Uterus (tissue), 4 donors: Measurements from ENCODE around the gene CHST8. TPM values are rescaled to one million over a fixed set of nuclear protein-coding genes. Genes with fewer than 3 reads are reported as not detected.

Experiments
- DNase-seq, 2 donors: peaks; one replicate each; pipeline ENCODE4 v3.0.0-alpha.2; 2019 to 2020
- H3K27ac ChIP-seq, 2 donors: fragments of 200-600 bp; sonication (generic); 1 replicate in 1 of 2; 2 replicates in 1 of 2; pipeline ENCODE4 v1.5.1; 2016 to 2018
- H3K27me3 ChIP-seq, 2 donors: fragments of 200-600 bp; sonication (generic); one replicate each; pipeline ENCODE4 v1.5.1; 2018 to 2019; ENCODE audit warnings: control low read depth in 1 of 2
- H3K36me3 ChIP-seq, 2 donors: fragments of 200-600 bp; sonication (generic); one replicate each; pipeline ENCODE4 v1.5.1; 2019; ENCODE audit warnings: control low read depth in 1 of 2
- H3K4me1 ChIP-seq, 2 donors: fragments of 200-600 bp; sonication (generic); one replicate each; pipeline ENCODE4 v1.5.1; 2018 to 2019; ENCODE audit warnings: control low read depth in 1 of 2
- H3K4me3 ChIP-seq, 2 donors: fragments of 200-600 bp; sonication (generic); 1 replicate in 1 of 2; 2 replicates in 1 of 2; pipeline ENCODE4 v1.5.1; 2018 to 2019; ENCODE audit warnings: mild to moderate bottlenecking in 1 of 2
- H3K9me3 ChIP-seq, 2 donors: fragments of 200-600 bp; sonication (generic); one replicate each; pipeline ENCODE4 v1.5.1; 2019; ENCODE audit warnings: control low read depth in 1 of 2
- POLR2A ChIP-seq, 2 donors: fragments of 450-650 bp; IDR thresholded peaks; one replicate each; pipeline ENCODE4 v1.6.1; 2016; ENCODE audit warnings: antibody characterized with exemption in 2 of 2, mild to moderate bottlenecking in 1 of 2, moderate library complexity in 1 of 2
- intact Hi-C: fragments of 100-400 bp; cut with DNase I; formaldehyde crosslinking; loops from one replicate; pipeline ENCODE4 v1.15.1; 2023; ENCODE audit warnings: low total_unique reads
- total RNA-seq, 4 donors: library from RNA; depleted of rRNA in 3 of 4; stranded (reverse); fragments of >200 nt in 3 of 4; gene quantifications; one replicate each; pipeline versions ENCODE4 v1.1.0 to v1.2.4, GENCODE V29; 2014 to 2023
- TF ChIP-seq, protein P1 (sequence below), 4 experiments: fragments of 200-600 bp in 2 of 4; fragments of 450-650 bp in 2 of 4; sonication (generic) in 2 of 4; IDR thresholded peaks; one replicate each; pipeline ENCODE4 v1.5.1; 2016 to 2019; ENCODE audit warnings: antibody characterized with exemption in 4 of 4, mild to moderate bottlenecking in 2 of 4, moderate library complexity in 1 of 4
- donor health status: DM: yes; HTN: yes; CAD: no.

Gene CHST8
- total RNA-seq, 4 donors from 2014 or later: 0.26 to 0.95 (median 0.69) TPM; not detected in 1

DNA sequence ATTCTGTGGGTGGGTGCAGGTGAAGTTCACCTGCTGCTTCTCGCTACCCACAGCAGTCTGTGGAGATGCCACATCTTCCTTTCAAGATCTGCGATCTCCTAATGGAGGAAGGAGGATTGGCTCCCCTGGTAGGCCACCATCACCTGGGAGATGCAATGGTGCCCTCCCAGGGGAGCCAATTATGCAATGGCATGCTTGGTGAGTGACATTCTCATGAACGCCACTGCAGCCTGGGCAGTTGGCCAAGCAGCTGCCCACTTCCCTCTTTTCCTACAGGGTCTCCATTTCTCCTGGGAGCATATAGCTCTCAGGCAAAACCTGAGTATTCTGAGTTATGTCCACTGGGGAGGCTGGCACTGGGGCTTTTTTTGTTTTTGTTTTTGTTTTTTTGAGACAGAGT lies 91.4 kb downstream of the CHST8 start:
- Histone ChIP-seq H3K9me3 (no peaks in the 10 kb centered on the region), H3K27me3 (no peaks in the 10 kb centered on the region), H3K4me1 (no peaks in the 10 kb centered on the region), H3K36me3 (no peaks in the 10 kb centered on the region), H3K4me3 (no peak overlapping the region), H3K27ac (no peak overlapping the region)
- TF ChIP-seq, protein P1, sequence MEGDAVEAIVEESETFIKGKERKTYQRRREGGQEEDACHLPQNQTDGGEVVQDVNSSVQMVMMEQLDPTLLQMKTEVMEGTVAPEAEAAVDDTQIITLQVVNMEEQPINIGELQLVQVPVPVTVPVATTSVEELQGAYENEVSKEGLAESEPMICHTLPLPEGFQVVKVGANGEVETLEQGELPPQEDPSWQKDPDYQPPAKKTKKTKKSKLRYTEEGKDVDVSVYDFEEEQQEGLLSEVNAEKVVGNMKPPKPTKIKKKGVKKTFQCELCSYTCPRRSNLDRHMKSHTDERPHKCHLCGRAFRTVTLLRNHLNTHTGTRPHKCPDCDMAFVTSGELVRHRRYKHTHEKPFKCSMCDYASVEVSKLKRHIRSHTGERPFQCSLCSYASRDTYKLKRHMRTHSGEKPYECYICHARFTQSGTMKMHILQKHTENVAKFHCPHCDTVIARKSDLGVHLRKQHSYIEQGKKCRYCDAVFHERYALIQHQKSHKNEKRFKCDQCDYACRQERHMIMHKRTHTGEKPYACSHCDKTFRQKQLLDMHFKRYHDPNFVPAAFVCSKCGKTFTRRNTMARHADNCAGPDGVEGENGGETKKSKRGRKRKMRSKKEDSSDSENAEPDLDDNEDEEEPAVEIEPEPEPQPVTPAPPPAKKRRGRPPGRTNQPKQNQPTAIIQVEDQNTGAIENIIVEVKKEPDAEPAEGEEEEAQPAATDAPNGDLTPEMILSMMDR (IDR thresholded peaks at IDR 0.05): no peak
- no peak for TF ChIP-seq POLR2A (IDR thresholded peaks at IDR 0.05)
- intact Hi-C loops: no loop called here
- DNase-seq: no peak

- Histone ChIP-seq H3K27me3 (no peaks in the 10 kb centered on the region), H3K4me1 (no peaks in the 10 kb centered on the region), H3K4me3 (no peak overlapping the region), H3K36me3 (no peaks in the 10 kb centered on the region), H3K9me3 (no peaks in the 10 kb centered on the region), H3K27ac (no peak overlapping the region)
- intact Hi-C loops: no loop called here
- TF ChIP-seq, protein P1 (IDR thresholded peaks at IDR 0.05): no peak
- no peak for TF ChIP-seq POLR2A (IDR thresholded peaks at IDR 0.05)
- no peak for DNase-seq
These were observed 92.4 kb downstream of the CHST8 start for GRCh38 chr19:33714149-33714548.

DNA sequence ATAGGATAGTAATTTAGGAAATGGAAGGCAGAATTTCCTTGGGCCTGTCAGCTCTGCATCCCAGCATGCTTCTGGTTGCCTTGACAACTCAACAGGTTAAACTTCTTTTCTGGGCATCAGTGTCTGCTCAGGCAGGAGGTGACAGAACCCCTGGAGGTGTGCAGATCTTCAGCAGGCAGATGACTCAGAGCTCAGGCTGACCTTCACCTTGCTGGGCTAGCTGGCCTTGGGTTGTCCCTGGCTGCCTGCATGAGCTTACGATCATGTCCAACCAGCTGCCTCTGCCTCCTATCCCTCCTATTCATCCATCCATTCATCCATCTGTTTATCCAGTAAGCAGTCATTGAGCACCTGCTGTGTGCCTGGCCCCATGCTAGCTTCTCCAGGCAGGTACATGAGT lies 93.7 kb downstream of the CHST8 start:
- DNase-seq: no peak
- no peak for TF ChIP-seq POLR2A (IDR thresholded peaks at IDR 0.05)
- TF ChIP-seq, protein P1 (IDR thresholded peaks at IDR 0.05): no peak
- intact Hi-C loops: no loop called here

DNA sequence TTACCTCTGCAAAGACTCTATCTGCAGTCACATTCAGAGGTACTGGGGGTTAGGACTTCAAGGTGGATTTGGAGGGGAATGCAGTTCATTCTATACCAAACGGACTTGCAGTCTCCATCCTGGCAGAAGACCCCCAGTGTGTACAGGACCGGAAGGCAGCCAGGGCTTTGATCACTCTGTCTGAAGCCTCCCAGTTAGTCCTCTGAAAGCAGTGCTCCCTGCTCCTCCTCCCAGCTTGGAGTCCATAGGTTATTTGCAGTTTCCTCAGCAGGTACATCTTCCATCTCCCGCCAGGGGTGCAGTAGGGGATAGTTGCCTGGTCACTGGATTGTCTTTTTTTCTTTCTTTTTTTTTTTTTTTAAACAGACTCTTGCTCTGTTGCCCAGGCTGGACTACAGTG lies 96.1 kb downstream of the CHST8 start:
- no peak for TF ChIP-seq POLR2A (IDR thresholded peaks at IDR 0.05)
- TF ChIP-seq, protein P1 (IDR thresholded peaks at IDR 0.05): no peak
- intact Hi-C loops: no loop called here
- no peaks in the 10 kb centered on the region for H3K36me3 ChIP-seq
- no peaks in the 10 kb centered on the region for H3K27me3 ChIP-seq
- H3K4me3 ChIP-seq: no peak overlapping the region
- no peaks in the 10 kb centered on the region for H3K9me3 ChIP-seq
- no peak for DNase-seq
- no peak overlapping the region for H3K27ac ChIP-seq
- H3K4me1 ChIP-seq: no peaks in the 10 kb centered on the region

More for the DNA sequence above, 93.7 kb downstream of the CHST8 start:
- no peaks in the 10 kb centered on the region for H3K36me3 ChIP-seq
- no peaks in the 10 kb centered on the region for H3K4me1 ChIP-seq
- H3K27ac ChIP-seq: no peak overlapping the region
- H3K4me3 ChIP-seq: no peak overlapping the region
- H3K9me3 ChIP-seq: no peaks in the 10 kb centered on the region
- no peaks in the 10 kb centered on the region for H3K27me3 ChIP-seq

GRCh38 chr19:33718651-33719254 lies 97.0 kb downstream of the CHST8 start:
- Histone ChIP-seq H3K4me3 (no peak overlapping the region), H3K4me1 (no peaks in the 10 kb centered on the region), H3K9me3 (no peaks in the 10 kb centered on the region), H3K27me3 (no peaks in the 10 kb centered on the region), H3K36me3 (no peaks in the 10 kb centered on the region), H3K27ac (no peak overlapping the region)
- TF ChIP-seq, protein P1 (IDR thresholded peaks at IDR 0.05): no peak
- no peak for TF ChIP-seq POLR2A (IDR thresholded peaks at IDR 0.05)
- no peak for DNase-seq
- intact Hi-C loops: no loop called here
